ENCODE results near the gene SOCS6.

DNA sequence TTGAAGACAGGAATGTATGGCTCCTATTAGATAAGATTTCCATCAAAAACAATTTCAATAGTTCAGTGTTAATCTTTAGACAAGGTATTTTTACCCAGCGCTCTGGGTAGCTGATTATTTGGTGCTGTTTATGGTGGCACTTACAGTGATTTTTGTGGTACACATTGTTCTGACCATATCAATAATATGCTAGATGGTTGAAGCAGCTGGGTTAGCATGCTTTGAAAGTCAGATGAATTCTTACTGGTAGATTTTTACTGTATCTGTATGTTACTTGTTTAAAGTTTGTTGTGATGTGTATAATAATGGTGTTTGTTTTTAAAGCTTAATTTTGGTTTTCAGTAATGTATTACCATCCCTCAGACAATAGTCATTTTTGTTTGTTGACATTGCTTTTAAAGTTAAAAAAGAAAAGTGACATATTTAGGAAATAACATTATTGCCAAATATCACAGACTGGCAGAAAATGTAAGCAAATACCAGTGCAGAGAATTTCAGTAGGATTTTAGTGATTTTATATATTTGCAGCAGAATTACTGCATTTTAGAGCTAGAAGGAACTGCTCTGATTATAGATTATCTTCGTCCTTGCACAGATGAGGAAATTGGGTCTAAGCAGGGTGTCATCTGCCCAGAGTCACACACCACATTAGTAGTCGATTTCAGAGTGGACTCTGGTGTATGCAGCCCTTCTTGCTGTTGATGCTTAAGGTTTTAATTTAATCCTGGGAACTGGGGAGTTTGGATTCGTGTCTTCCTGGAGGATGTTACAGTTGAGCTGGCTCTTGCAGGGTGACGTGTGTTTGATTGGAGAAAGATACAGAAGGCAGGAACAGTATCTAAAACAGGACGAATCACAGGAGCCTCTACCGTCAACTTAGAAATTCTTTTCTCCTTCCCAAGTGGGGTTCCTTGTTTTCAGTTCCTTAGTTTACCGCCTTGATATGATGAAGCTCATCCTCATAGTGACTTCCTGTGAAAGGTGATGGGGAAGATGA lies 6.6 kb downstream of the SOCS6 start:
- TF ChIP-seq POLR2AphosphoS5 (IDR thresholded peaks at IDR 0.05), result no peak
- TF ChIP-seq EP300 (IDR thresholded peaks at IDR 0.05), result no peak
